Measurements from ENCODE around the gene PLXDC2.

The PLXDC2 gene

GRCh38 chr10:20289070-20289828, 473.0 kb downstream of the PLXDC2 start:
- ATAC-seq (replicated peaks) (no peak), DNase-seq (no peak)
- Mint-ChIP-seq H3K27ac (no peak overlapping the region), H3K27me3 (no peaks in the 10 kb centered on the region), H3K9me3 (peaks cover 0 to 1% of the 10 kb centered on the region in 2 donors), H3K4me3 (no peak overlapping the region), H3K4me1 (no peaks in the 10 kb centered on the region), H3K36me3 (no peaks in the 10 kb centered on the region)

DNA sequence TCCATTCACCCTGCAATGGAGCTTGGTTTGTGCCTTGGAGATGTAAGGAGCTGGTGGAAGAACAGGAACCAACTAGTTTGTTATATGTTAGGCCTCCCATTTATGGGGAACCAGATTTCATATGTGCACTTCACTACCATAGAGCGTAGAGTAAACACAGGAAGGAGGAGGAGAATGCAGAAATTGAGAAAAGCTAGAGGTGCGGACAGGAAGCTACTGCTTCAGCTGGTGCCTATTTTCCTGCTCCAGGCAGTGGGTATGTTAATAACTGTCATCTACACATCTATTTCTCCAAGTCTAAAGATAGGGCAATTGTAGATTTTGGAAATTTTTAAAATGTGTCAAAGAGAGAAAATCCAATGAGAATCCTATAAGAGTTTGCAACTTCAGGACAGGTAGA, 482.2 kb downstream of the PLXDC2 start:
- H3K36me3 Mint-ChIP-seq: no peaks in the 10 kb centered on the region
- no peaks in the 10 kb centered on the region for H3K27me3 Mint-ChIP-seq
- no peaks in the 10 kb centered on the region for H3K4me1 Mint-ChIP-seq
- ATAC-seq (replicated peaks) (no peak), DNase-seq (no peak)
- peaks cover 9 to 18% of the 10 kb centered on the region in 2 donors for H3K9me3 Mint-ChIP-seq
- no peak overlapping the region for H3K4me3 Mint-ChIP-seq
- H3K27ac Mint-ChIP-seq: no peak overlapping the region

- H3K4me1 Mint-ChIP-seq: no peaks in the 10 kb centered on the region
- no peak overlapping the region for H3K4me3 Mint-ChIP-seq
- H3K9me3 Mint-ChIP-seq: peaks cover 9 to 17% of the 10 kb centered on the region in 2 donors
- no peaks in the 10 kb centered on the region for H3K27me3 Mint-ChIP-seq
- ATAC-seq (replicated peaks) (no peak), DNase-seq (no peak)
- no peak overlapping the region for H3K27ac Mint-ChIP-seq
- H3K36me3 Mint-ChIP-seq: no peaks in the 10 kb centered on the region
These were observed 483.0 kb downstream of the PLXDC2 start for GRCh38 chr10:20299034-20299736.

DNA sequence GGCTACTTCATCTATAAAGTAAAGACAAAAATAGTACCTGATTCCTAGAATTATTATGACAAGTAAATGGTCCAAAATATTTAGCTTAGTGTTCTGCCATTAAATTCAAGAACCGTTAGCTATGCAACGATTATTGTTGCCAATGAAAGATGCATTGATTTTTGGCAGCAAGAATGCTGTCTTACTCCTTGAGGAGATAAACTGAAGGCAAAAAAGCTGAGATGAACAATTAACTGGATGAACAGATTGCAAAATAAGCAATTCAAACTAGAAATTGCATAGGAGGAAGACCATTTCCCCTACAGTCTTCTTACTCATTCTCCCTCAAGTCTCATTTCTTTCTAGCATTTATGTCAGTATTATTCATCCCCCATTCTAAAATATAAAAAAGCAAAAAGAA, 484.5 kb downstream of the PLXDC2 start:
- H3K9me3 Mint-ChIP-seq: peaks cover 8 to 12% of the 10 kb centered on the region in 2 donors
- DNase-seq: no peak
- H3K4me1 Mint-ChIP-seq: no peaks in the 10 kb centered on the region

DNA sequence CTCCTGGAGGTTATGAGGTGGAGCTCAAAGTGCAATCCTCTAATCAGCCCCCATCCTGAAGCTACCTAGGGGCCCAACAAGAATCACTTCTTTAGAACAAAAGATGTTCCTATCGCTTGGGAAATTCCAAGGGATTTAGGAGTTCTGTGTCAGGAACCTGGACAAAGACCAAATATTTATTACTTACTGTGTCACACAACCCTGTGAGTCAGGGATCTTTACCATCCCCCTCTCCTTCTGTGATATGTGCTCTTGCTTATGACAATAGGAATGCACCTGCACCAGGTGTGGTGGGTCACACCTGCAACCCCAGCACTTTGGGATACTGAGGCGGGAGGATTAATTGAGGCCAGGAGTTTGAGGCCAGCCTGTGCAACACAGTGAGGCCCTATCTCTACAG, 485.8 kb downstream of the PLXDC2 start:
- no peaks in the 10 kb centered on the region for H3K4me1 Mint-ChIP-seq
- no peaks in the 10 kb centered on the region for H3K27me3 Mint-ChIP-seq
- H3K36me3 Mint-ChIP-seq: no peaks in the 10 kb centered on the region
- ATAC-seq (replicated peaks): no peak
- no peak for DNase-seq
- peaks cover 4 to 8% of the 10 kb centered on the region in 2 donors for H3K9me3 Mint-ChIP-seq
- H3K27ac Mint-ChIP-seq: no peak overlapping the region
- no peak overlapping the region for H3K4me3 Mint-ChIP-seq

More for the DNA sequence above, 484.5 kb downstream of the PLXDC2 start:
- no peak for ATAC-seq (replicated peaks)
- H3K27ac Mint-ChIP-seq: no peak overlapping the region
- H3K36me3 Mint-ChIP-seq: no peaks in the 10 kb centered on the region
- H3K4me3 Mint-ChIP-seq: no peak overlapping the region
- no peaks in the 10 kb centered on the region for H3K27me3 Mint-ChIP-seq

DNA sequence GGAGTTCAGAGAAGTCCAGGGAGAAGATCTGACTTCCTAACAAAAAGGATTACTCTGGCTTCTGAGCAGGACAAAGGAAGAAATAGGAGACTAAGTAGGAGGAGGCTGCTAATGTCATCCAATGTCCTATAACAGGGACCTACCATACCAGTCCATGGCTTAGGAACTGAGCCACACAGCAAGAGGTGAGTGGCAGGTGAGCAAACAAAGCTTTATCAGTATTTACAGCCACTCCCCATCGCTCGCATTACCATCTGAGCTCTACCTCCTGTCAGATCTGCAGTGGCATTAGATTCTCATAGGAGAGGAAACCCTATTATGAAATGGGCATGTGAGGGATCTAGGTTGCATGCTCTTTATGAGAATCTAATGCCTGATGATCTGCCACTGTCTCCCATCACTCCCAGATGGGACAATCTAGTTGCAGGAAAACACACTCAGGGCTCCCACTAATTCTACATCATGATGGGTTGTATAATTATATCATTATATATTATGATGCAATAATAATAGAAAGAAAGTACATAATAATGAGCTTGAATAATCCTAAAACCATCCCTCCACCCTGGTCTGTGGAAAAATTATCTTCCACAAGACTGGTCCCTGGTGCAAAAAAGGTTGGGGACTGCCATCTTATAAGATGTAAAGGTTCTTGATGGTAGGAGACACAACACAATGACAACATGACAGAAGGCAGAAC, 487.4 kb downstream of the PLXDC2 start:
- Mint-ChIP-seq H3K36me3 (no peaks in the 10 kb centered on the region), H3K27me3 (no peaks in the 10 kb centered on the region), H3K27ac (no peak overlapping the region), H3K4me1 (no peaks in the 10 kb centered on the region), H3K4me3 (no peak overlapping the region), H3K9me3 (peaks cover 0 to 6% of the 10 kb centered on the region in 2 donors)
- ATAC-seq (replicated peaks): no peak
- DNase-seq: no peak

DNA sequence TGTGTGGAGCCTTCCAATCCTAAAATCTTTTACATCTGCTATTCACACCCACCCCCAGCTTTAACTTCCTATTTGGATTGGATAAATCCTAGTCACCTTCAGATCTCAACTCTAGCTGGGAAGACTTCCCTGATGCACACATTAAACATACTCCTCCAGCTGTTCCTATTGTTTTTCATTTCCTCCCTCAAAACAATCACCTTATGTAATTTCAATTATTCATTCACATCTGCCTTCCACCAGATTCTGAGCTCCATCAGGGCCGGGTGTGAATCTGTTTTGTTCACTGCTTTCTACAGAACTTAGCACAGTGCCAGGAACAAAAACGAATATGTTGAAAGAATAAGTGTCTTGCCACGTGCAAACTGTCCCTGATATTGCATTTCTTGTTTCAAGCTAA, 497.4 kb downstream of the PLXDC2 start:
- Mint-ChIP-seq H3K4me3 (no peak overlapping the region), H3K27ac (no peak overlapping the region), H3K27me3 (no peaks in the 10 kb centered on the region), H3K9me3 (peaks cover 14 to 20% of the 10 kb centered on the region in 2 donors), H3K36me3 (no peaks in the 10 kb centered on the region), H3K4me1 (no peaks in the 10 kb centered on the region)
- DNase-seq: no peak
- no peak for ATAC-seq (replicated peaks)

DNA sequence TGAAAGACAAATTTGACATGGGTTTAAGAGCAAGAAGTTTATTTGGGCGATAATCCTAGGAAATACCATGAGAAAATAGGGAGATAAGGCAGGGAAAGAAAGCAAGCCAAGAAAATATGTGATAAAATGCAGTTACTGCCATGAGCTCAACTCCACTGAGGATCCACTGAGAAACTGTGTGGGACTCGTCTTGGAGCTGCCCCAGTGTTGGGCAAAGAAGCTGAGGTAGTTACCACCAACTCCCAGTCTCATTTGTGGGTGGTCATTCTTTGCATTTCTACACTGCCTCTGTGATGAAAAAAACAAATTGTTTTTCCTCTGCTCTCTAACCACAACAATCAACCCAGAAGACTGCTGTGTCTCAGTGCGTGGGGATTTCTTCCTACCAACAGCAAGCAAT, 498.2 kb downstream of the PLXDC2 start:
- H3K27me3 Mint-ChIP-seq: no peaks in the 10 kb centered on the region
- H3K4me1 Mint-ChIP-seq: no peaks in the 10 kb centered on the region
- no peak overlapping the region for H3K27ac Mint-ChIP-seq
- DNase-seq (no peak), ATAC-seq (replicated peaks) (no peak)
- H3K36me3 Mint-ChIP-seq: no peaks in the 10 kb centered on the region
- no peak overlapping the region for H3K4me3 Mint-ChIP-seq
- H3K9me3 Mint-ChIP-seq: peaks cover 10 to 18% of the 10 kb centered on the region in 2 donors

DNA sequence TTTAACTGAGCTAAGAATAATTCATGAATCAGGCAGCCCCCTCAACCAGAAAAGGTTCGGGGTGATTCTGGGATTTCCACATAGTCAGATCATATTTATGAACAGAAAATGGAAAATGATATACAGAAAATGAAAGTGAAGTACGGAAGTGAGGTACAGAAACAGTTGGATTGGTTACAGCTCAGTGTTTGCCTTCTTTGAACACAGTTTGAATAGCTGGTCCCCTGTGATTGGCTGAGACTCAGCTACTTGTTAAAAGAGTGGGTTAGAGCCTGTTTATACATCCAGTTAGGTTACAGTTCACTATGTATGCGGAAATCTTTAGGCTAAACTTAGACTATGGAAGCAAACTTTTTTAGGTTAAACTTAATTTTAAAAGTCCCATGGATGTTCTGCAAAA, 511.7 kb downstream of the PLXDC2 start:
- DNase-seq (no peak), ATAC-seq (replicated peaks) (no peak)
- Mint-ChIP-seq H3K27me3 (no peaks in the 10 kb centered on the region), H3K4me3 (no peak overlapping the region), H3K27ac (no peak overlapping the region), H3K4me1 (no peaks in the 10 kb centered on the region), H3K9me3 (peaks cover 0 to 6% of the 10 kb centered on the region in 2 donors), H3K36me3 (no peaks in the 10 kb centered on the region)

DNA sequence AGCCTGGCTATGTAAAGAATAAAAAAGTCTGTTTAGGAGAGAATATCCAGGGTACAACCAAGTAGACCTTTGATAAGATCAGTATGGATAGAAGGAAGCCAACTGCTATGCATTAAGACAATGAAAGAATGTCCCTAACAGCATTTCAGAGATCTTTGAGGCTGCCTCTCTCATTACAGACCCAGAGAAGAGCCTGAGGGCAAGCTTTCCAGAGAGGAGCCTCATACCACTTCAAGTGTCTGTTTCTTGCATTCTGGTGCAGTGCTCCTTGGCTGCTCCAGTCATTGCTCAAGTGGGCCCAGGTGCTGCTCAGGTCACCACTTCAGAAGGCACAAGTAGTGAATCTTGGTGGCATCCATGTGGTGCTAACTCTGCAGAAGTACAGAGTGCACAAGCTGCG, 514.0 kb downstream of the PLXDC2 start:
- DNase-seq (no peak), ATAC-seq (replicated peaks) (no peak)
- H3K4me3 Mint-ChIP-seq: no peak overlapping the region
- peaks cover 0 to 14% of the 10 kb centered on the region in 2 donors for H3K9me3 Mint-ChIP-seq
- no peak overlapping the region for H3K27ac Mint-ChIP-seq
- no peaks in the 10 kb centered on the region for H3K36me3 Mint-ChIP-seq
- no peaks in the 10 kb centered on the region for H3K4me1 Mint-ChIP-seq
- H3K27me3 Mint-ChIP-seq: no peaks in the 10 kb centered on the region

GRCh38 chr10:20334559-20334958, 518.3 kb downstream of the PLXDC2 start:
- Mint-ChIP-seq H3K4me3 (no peak overlapping the region), H3K36me3 (no peaks in the 10 kb centered on the region), H3K27ac (no peak overlapping the region), H3K27me3 (no peaks in the 10 kb centered on the region), H3K4me1 (no peaks in the 10 kb centered on the region), H3K9me3 (peaks cover 8 to 21% of the 10 kb centered on the region in 2 donors)
- ATAC-seq (replicated peaks): no peak
- no peak for DNase-seq

Data from stimulated activated naive B cell treated with anti-CD40 and anti-IgM and Interleukin-4, amounts not matched to agents 10 μg/mL and 1 μg/mL and 100 μg/mL, for 72 hours (primary cell).